Mucosa of stomach (tissue), 1 donor: ENCODE data around the gene MICA.

ENCODE experiments used
- H3K27me3 ChIP-seq: one replicate; pipeline ENCODE4 v1.7.0; 2013; ENCODE audit warnings: mild to moderate bottlenecking, low read length; ENCODE audit not compliant: control insufficient read depth, insufficient read depth
- H3K36me3 ChIP-seq: one replicate; pipeline ENCODE4 v1.7.0; 2013; ENCODE audit warnings: low read length; ENCODE audit not compliant: control insufficient read depth, insufficient read depth
- H3K4me1 ChIP-seq: one replicate; pipeline ENCODE4 v1.7.0; 2013; ENCODE audit warnings: mild to moderate bottlenecking, low read length; ENCODE audit not compliant: control insufficient read depth, insufficient read depth
- H3K4me3 ChIP-seq: one replicate; pipeline ENCODE4 v1.7.0; 2013; ENCODE audit warnings: low read length
- H3K9ac ChIP-seq: one replicate; pipeline ENCODE4 v1.7.0; 2013; ENCODE audit warnings: mild to moderate bottlenecking, low read length, moderate library complexity
- H3K9me3 ChIP-seq: one replicate; pipeline ENCODE4 v1.7.0; 2013; ENCODE audit warnings: mild to moderate bottlenecking, low read length, moderate library complexity; ENCODE audit not compliant: control insufficient read depth
- donor health status: Pancreatic carcinoma.

The MICA gene

GRCh38 chr6:31403283-31404060, at the start of gene MICA:
Gene MICA (plus strand): TSS chr6:31403595. CDS start chr6:31403633, 38 bp downstream.
- Histone ChIP-seq H3K9me3 (no peaks in the 10 kb centered on the region), H3K36me3 (no peaks in the 10 kb centered on the region), H3K4me3 (peak within 1 kb of the TSS; percentile 58), H3K9ac (peak within 1 kb of the TSS; percentile 62), H3K27me3 (no peaks in the 10 kb centered on the region), H3K4me1 (peaks cover 20% of the 10 kb centered on the region)

- H3K36me3 ChIP-seq: peaks cover 26% of the 10 kb centered on the region
- peak overlapping the region; percentile 41 for H3K9ac ChIP-seq
- H3K4me3 ChIP-seq: peak overlapping the region; percentile 36
- H3K27me3 ChIP-seq: no peaks in the 10 kb centered on the region
- H3K4me1 ChIP-seq: peaks cover 19% of the 10 kb centered on the region
- H3K9me3 ChIP-seq: no peaks in the 10 kb centered on the region
These were observed 49.1 kb upstream of the MICA start for GRCh38 chr6:31354158-31354863.

- Histone ChIP-seq H3K4me3 (peak overlapping the region; percentile 36), H3K27me3 (no peaks in the 10 kb centered on the region), H3K9ac (peak overlapping the region; percentile 99), H3K4me1 (peaks cover 19% of the 10 kb centered on the region), H3K9me3 (no peaks in the 10 kb centered on the region), H3K36me3 (peaks cover 26% of the 10 kb centered on the region)
These were observed 48.4 kb upstream of the MICA start for GRCh38 chr6:31354864-31355582.

GRCh38 chr6:31355583-31355948, 47.8 kb upstream of the MICA start:
- H3K27me3 ChIP-seq: no peaks in the 10 kb centered on the region
- peak overlapping the region; percentile 33 for H3K4me3 ChIP-seq
- peaks cover 19% of the 10 kb centered on the region for H3K4me1 ChIP-seq
- no peaks in the 10 kb centered on the region for H3K9me3 ChIP-seq
- peaks cover 26% of the 10 kb centered on the region for H3K36me3 ChIP-seq
- H3K9ac ChIP-seq: peak overlapping the region; percentile 99

GRCh38 chr6:31356216-31356945, 47.0 kb upstream of the MICA start:
- Histone ChIP-seq H3K36me3 (peaks cover 26% of the 10 kb centered on the region), H3K9me3 (no peaks in the 10 kb centered on the region), H3K4me1 (peaks cover 19% of the 10 kb centered on the region), H3K27me3 (no peaks in the 10 kb centered on the region), H3K9ac (peak overlapping the region; percentile 99), H3K4me3 (peak overlapping the region; percentile 33)

GRCh38 chr6:31356946-31357466, 46.4 kb upstream of the MICA start, which contains the start of gene HLA-B:
Gene HLA-B (minus strand): TSS chr6:31357179. CDS start chr6:31357158, 21 bp downstream.
- peak within 1 kb of the TSS; percentile 75 for H3K4me3 ChIP-seq
- H3K9ac ChIP-seq: peak within 1 kb of the TSS; percentile 99
- H3K9me3 ChIP-seq: no peaks in the 10 kb centered on the region
- H3K27me3 ChIP-seq: peaks cover 3% of the 10 kb centered on the region
- H3K4me1 ChIP-seq: peaks cover 19% of the 10 kb centered on the region
- H3K36me3 ChIP-seq: peaks cover 26% of the 10 kb centered on the region

- no peak overlapping the region for H3K4me3 ChIP-seq
- H3K9me3 ChIP-seq: no peaks in the 10 kb centered on the region
- peaks cover 4% of the 10 kb centered on the region for H3K27me3 ChIP-seq
- H3K9ac ChIP-seq: peak overlapping the region; percentile 99
- H3K36me3 ChIP-seq: peaks cover 26% of the 10 kb centered on the region
- H3K4me1 ChIP-seq: peaks cover 19% of the 10 kb centered on the region
These were observed 45.5 kb upstream of the MICA start for GRCh38 chr6:31357886-31358285.

- H3K27me3 ChIP-seq: peaks cover 4% of the 10 kb centered on the region
- H3K4me3 ChIP-seq: no peak overlapping the region
- peaks cover 24% of the 10 kb centered on the region for H3K36me3 ChIP-seq
- peaks cover 19% of the 10 kb centered on the region for H3K4me1 ChIP-seq
- peak overlapping the region; percentile 99 for H3K9ac ChIP-seq
- no peaks in the 10 kb centered on the region for H3K9me3 ChIP-seq
These were observed 45.1 kb upstream of the MICA start for GRCh38 chr6:31358302-31358701.

GRCh38 chr6:31359581-31359980, 43.8 kb upstream of the MICA start:
- H3K9ac ChIP-seq: no peak overlapping the region
- peaks cover 8% of the 10 kb centered on the region for H3K27me3 ChIP-seq
- H3K4me3 ChIP-seq: no peak overlapping the region
- peaks cover 14% of the 10 kb centered on the region for H3K36me3 ChIP-seq
- H3K4me1 ChIP-seq: peaks cover 12% of the 10 kb centered on the region
- no peaks in the 10 kb centered on the region for H3K9me3 ChIP-seq

- no peaks in the 10 kb centered on the region for H3K36me3 ChIP-seq
- peaks cover 20% of the 10 kb centered on the region for H3K27me3 ChIP-seq
- H3K4me1 ChIP-seq: no peaks in the 10 kb centered on the region
- no peak overlapping the region for H3K4me3 ChIP-seq
- H3K9me3 ChIP-seq: no peaks in the 10 kb centered on the region
- no peak overlapping the region for H3K9ac ChIP-seq
These were observed 40.6 kb upstream of the MICA start for GRCh38 chr6:31362751-31363150.

- Histone ChIP-seq H3K4me3 (no peak overlapping the region), H3K36me3 (no peaks in the 10 kb centered on the region), H3K9me3 (no peaks in the 10 kb centered on the region), H3K4me1 (no peaks in the 10 kb centered on the region), H3K9ac (no peak overlapping the region), H3K27me3 (peaks cover 20% of the 10 kb centered on the region)
These were observed 39.6 kb upstream of the MICA start for GRCh38 chr6:31363811-31364210.
